Keratinocyte (primary cell): Measurements from ENCODE around the gene KLRG1. TPM values are rescaled to one million over a fixed set of nuclear protein-coding genes. Genes with fewer than 3 reads are reported as not detected.

Experiments
- DNase-seq: peaks from one replicate; pipeline ENCODE4 v3.0.0-alpha.2; 2011; ENCODE audit warnings: low read depth, missing footprints, low spot score
- FAIRE-seq: peaks from 2 replicates; lab custom pipeline; 2011; peaks lifted over from hg19 to GRCh38; lab: Jason Lieb, UNC
- H2AFZ ChIP-seq: 2 replicates; pipeline ENCODE4 v1.6.0; 2012; ENCODE audit warnings: low read length, control low read depth, inconsistent platforms; ENCODE audit not compliant: control insufficient read depth
- H3K27ac ChIP-seq: 2 replicates; pipeline ENCODE4 v1.5.1; 2011; ENCODE audit warnings: low read length; ENCODE audit not compliant: control insufficient read depth, insufficient read depth
- H3K27me3 ChIP-seq: 3 replicates; pipeline ENCODE4 v1.6.0; 2011; ENCODE audit warnings: low read length; ENCODE audit not compliant: control insufficient read depth, insufficient read depth; ENCODE audit errors: extremely low read depth
- H3K36me3 ChIP-seq, 2 experiments: 2 replicates in 1 of 2; 3 replicates in 1 of 2; pipeline ENCODE4 v1.5.1; 2011; ENCODE audit warnings: low read length in 2 of 2, mild to moderate bottlenecking in 1 of 2; ENCODE audit not compliant: control insufficient read depth in 2 of 2, insufficient read depth in 2 of 2; ENCODE audit errors: extremely low read depth in 1 of 2
- H3K4me1 ChIP-seq: 3 replicates; pipeline ENCODE4 v1.5.1; 2011; ENCODE audit warnings: low read length; ENCODE audit not compliant: control insufficient read depth, insufficient read depth; ENCODE audit errors: extremely low read depth
- H3K4me2 ChIP-seq: 3 replicates; pipeline ENCODE4 v1.6.0; 2011; ENCODE audit warnings: low read depth, low read length; ENCODE audit not compliant: control insufficient read depth, insufficient read depth; ENCODE audit errors: extremely low read depth
- H3K4me3 ChIP-seq, 3 experiments: fragments of 200-600 bp in 1 of 3; sonication (generic) in 1 of 3; 2 replicates in 2 of 3; 3 replicates in 1 of 3; pipeline ENCODE4 v1.5.1; 2011 to 2016; ENCODE audit warnings: low read length in 3 of 3, mild to moderate bottlenecking in 3 of 3, control low read depth in 2 of 3, inconsistent platforms in 1 of 3, low read depth in 1 of 3, mixed read lengths in 1 of 3, mixed run types in 1 of 3, moderate library complexity in 1 of 3; ENCODE audit not compliant: control insufficient read depth in 2 of 3, insufficient read depth in 2 of 3; ENCODE audit errors: extremely low read depth in 1 of 3
- H3K79me2 ChIP-seq: 2 replicates; pipeline ENCODE4 v1.6.0; 2012; ENCODE audit warnings: low read length; ENCODE audit not compliant: control insufficient read depth, insufficient read depth
- H3K9ac ChIP-seq: 3 replicates; pipeline ENCODE4 v1.6.0; 2011; ENCODE audit warnings: low read length; ENCODE audit not compliant: control insufficient read depth, insufficient read depth; ENCODE audit errors: extremely low read depth
- H3K9me1 ChIP-seq: 3 replicates; pipeline ENCODE4 v1.6.0; 2011; ENCODE audit warnings: low read length; ENCODE audit not compliant: control insufficient read depth, insufficient read depth; ENCODE audit errors: extremely low read depth
- H3K9me3 ChIP-seq: 2 replicates; pipeline ENCODE4 v1.5.1; 2012; ENCODE audit warnings: low read depth, low read length; ENCODE audit not compliant: control insufficient read depth
- H4K20me1 ChIP-seq: 3 replicates; pipeline ENCODE4 v1.6.0; 2011; ENCODE audit warnings: low read length; ENCODE audit not compliant: control insufficient read depth, insufficient read depth; ENCODE audit errors: extremely low read depth
- EZH2 ChIP-seq: IDR thresholded peaks from one replicate; pipeline ENCODE4 v1.6.1; 2012; ENCODE audit warnings: inconsistent platforms, mild to moderate bottlenecking, low read length, moderate library complexity
- dilution Hi-C: fragments of 300-500 bp; cut with MboI; formaldehyde crosslinking; loops from one replicate; pipeline ENCODE4 v1.7.0; 2020; ENCODE audit warnings: low sequenced_read_pairs; ENCODE audit not compliant: extremely low pct_ligation_motif_present
- polyA plus RNA-seq, 5 experiments: library from polyadenylated mRNA; depleted of rRNA in 3 of 5; stranded (reverse) in 3 of 5; stranded (forward) in 1 of 5; unstranded in 1 of 5; fragments of >200 nt; gene quantifications; 1 replicate in 1 of 5; 2 replicates in 3 of 5; 3 replicates in 1 of 5; pipeline versions ENCODE4 v1.2.1 to v1.2.3, GENCODE V29; 2011 to 2012; ENCODE audit warnings: missing spikeins in 2 of 5, low read depth in 1 of 5, low replicate concordance in 1 of 5
- TF ChIP-seq, protein P1 (sequence below), 3 experiments: IDR thresholded peaks in 1 of 3; conservative IDR thresholded peaks in 1 of 3; optimal IDR thresholded peaks in 1 of 3; 2 replicates in 2 of 3; 3 replicates in 1 of 3; pipeline versions ENCODE3 to v1.5.1; 2011; ENCODE audit warnings: low read length in 3 of 3, mild to moderate bottlenecking in 3 of 3, moderate library complexity in 2 of 3, control low read depth in 1 of 3, inconsistent platforms in 1 of 3; ENCODE audit not compliant: insufficient read depth in 2 of 3; ENCODE audit errors: extremely low read depth in 1 of 3

KLRG1 gene
- polyA plus RNA-seq, 1 donor (not counting 4 experiments of a cell fraction or from before 2014, with no cell fraction given): 0.39 TPM

- Histone ChIP-seq H3K4me1 (no peaks in the 10 kb centered on the region), H3K9ac (no peak overlapping the region), H3K27ac (no peak overlapping the region), H4K20me1 (no peaks in the 10 kb centered on the region), H3K9me3 (no peaks in the 10 kb centered on the region), H3K79me2 (no peaks in the 10 kb centered on the region), H3K4me3 (no peak overlapping the region), H3K27me3 (no peaks in the 10 kb centered on the region), H3K36me3 (no peaks in the 10 kb centered on the region), H3K9me1 (no peaks in the 10 kb centered on the region), H3K4me2 (no peak overlapping the region), H2AFZ (no peak overlapping the region)
- no peak for DNase-seq
- TF ChIP-seq EZH2: no peak
- TF ChIP-seq, protein P1, sequence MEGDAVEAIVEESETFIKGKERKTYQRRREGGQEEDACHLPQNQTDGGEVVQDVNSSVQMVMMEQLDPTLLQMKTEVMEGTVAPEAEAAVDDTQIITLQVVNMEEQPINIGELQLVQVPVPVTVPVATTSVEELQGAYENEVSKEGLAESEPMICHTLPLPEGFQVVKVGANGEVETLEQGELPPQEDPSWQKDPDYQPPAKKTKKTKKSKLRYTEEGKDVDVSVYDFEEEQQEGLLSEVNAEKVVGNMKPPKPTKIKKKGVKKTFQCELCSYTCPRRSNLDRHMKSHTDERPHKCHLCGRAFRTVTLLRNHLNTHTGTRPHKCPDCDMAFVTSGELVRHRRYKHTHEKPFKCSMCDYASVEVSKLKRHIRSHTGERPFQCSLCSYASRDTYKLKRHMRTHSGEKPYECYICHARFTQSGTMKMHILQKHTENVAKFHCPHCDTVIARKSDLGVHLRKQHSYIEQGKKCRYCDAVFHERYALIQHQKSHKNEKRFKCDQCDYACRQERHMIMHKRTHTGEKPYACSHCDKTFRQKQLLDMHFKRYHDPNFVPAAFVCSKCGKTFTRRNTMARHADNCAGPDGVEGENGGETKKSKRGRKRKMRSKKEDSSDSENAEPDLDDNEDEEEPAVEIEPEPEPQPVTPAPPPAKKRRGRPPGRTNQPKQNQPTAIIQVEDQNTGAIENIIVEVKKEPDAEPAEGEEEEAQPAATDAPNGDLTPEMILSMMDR (optimal IDR thresholded peaks at IDR 0.05 in 1 of 3, IDR thresholded peaks at IDR 0.05 in 1 of 3, conservative IDR thresholded peaks at IDR 0.05 in 1 of 3; ENCODE audit: extremely low read depth in 1 of 3, insufficient read depth in 2 of 3, low read length in 3 of 3): no peak
- FAIRE-seq: no peak
- dilution Hi-C loops: no loop called here
Observed at GRCh38 chr12:9041321-9041720, 52.0 kb downstream of the KLRG1 start.

DNA sequence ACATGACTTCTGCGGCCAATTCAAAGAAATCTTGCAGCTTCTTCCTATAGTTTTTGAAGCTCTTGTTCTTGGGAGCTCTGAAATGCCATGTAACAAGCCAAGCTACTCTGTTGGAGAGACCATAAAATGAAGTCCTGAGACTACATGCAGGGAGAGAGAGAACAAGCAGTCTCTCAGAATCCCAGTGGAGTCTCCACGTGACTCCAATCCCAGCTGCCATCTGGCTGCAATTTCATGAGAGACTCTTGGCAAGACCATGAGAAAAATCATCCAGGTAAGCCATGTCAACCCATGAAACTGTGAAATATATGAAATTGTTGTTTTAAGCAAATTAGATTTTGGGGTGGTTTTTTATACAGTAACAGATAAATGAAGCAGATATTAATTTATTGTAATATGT, 54.4 kb downstream of the KLRG1 start:
- no peak for FAIRE-seq
- dilution Hi-C loops: no loop called here

More for the DNA sequence above, 54.4 kb downstream of the KLRG1 start:
- H3K9me1 ChIP-seq: no peaks in the 10 kb centered on the region
- no peak overlapping the region for H3K27ac ChIP-seq
- DNase-seq: no peak
- no peaks in the 10 kb centered on the region for H3K4me1 ChIP-seq
- H3K36me3 ChIP-seq: no peaks in the 10 kb centered on the region
- H3K4me3 ChIP-seq: no peak overlapping the region
- H3K27me3 ChIP-seq: no peaks in the 10 kb centered on the region
- H3K4me2 ChIP-seq: no peak overlapping the region
- no peaks in the 10 kb centered on the region for H3K9me3 ChIP-seq
- no peaks in the 10 kb centered on the region for H3K79me2 ChIP-seq
- no peak overlapping the region for H2AFZ ChIP-seq
- H3K9ac ChIP-seq: no peak overlapping the region
- TF ChIP-seq EZH2: no peak
- TF ChIP-seq, protein P1 (optimal IDR thresholded peaks at IDR 0.05 in 1 of 3, IDR thresholded peaks at IDR 0.05 in 1 of 3, conservative IDR thresholded peaks at IDR 0.05 in 1 of 3; ENCODE audit: extremely low read depth in 1 of 3, insufficient read depth in 2 of 3, low read length in 3 of 3): no peak
- no peaks in the 10 kb centered on the region for H4K20me1 ChIP-seq
